GM18909 (cell line): Measurements from ENCODE around the gene PISD.

Source experiments
- ATAC-seq: cut with Tn5 transposase; IDR thresholded peaks from one replicate; pipeline ENCODE4 v1.9.1; 2021; ENCODE audit warnings: mild to moderate bottlenecking; ENCODE audit not compliant: unreplicated experiment, poor library complexity

PISD gene

DNA sequence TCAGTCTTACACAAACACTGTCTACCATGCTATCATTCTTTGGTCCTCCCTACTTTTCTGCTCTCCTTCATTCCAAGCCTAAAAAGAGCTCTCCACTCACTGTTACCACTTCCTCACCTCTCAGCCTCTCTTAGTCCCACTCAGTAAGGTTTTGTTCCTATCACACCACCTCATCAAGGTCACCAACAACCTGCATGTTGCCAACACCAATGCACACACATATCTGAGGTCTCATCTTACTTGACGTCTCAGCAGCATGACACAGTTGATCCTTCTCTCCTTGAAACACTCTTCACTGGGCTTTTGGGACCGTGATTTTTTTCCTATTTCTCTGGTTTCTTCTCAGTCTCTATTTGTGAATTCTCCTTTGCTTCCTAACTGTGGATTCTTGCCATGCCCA lies 8.1 kb downstream of the PISD start:
- no peak for ATAC-seq

DNA sequence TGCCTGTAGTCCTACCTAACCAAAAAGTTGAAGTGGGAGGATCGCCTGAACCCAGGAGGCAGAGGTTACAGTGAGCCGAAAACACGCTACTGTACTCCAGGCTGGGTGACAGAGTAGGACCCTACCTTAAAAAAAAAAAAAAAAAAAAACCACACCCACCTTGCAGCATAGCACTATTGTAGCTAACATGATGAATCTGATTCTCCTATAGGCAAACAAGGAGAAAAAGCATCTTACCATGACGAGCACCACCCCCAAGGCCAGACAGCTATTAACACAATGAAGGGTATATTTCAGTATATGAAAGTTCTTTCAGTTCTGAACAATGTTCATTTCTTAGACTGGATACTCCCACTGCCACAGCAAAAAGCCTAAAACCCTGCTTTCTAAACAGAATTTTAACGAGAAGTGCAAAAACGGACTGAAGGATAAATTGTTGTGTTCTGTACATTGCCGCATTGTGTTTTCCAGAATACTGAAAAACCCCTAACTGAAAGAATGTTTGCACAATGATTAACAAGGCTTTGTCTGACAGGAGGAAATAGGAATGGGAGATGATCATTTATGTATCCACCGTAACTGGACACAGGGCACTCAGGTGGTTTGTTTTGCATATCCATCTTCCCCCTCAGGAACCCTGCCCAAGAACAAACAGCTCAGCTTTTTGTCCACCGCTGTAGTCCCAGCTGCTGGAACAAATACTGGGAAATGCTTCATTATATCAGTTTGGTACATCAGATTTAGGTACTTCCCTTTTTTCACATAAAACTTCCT lies 8.9 kb downstream of the PISD start:
- no peak for ATAC-seq

DNA sequence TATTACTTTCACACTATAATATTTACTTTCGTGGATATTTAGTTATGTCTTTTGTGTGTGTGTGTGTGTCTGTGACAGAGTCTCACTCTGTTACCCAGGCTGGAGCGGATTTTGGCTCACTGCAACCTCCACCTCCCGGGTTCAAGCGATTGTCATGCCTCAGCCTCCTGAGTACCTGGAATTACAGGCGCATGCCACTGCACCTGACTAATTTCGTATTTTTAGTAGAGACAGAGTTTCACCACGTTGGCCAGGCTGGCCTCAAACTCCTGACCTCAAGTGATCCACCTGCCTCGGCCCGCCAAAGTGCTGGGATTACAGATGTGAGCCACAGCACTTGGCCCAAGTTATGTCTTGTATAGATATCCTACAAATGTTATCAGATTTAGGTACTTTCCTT lies 9.9 kb downstream of the PISD start:
- no peak for ATAC-seq

DNA sequence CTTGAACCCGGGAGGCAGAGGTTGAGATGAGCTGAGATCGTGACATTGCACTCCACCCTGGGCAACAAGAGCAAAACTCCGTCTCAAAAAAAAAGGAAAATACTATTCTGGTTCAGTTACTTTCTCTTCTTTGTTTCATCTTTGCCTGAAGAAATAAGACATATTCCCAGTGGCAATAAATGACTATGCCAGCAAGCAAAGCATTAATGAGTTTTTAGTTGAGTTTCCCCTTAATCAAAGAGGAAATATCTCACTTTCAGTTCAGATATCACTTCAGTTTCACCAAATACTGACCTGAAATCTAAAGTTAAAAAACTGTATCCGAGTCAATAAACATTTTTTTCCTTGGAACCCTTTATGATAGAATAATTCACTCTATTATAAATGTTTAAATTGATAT lies 10.4 kb downstream of the PISD start:
- ATAC-seq: no peak

GRCh38 chr22:31650391-31650790 lies 11.6 kb downstream of the PISD start:
- no peak for ATAC-seq

- ATAC-seq: no peak
Observed at GRCh38 chr22:31647523-31648320, 14.3 kb downstream of the PISD start.

DNA sequence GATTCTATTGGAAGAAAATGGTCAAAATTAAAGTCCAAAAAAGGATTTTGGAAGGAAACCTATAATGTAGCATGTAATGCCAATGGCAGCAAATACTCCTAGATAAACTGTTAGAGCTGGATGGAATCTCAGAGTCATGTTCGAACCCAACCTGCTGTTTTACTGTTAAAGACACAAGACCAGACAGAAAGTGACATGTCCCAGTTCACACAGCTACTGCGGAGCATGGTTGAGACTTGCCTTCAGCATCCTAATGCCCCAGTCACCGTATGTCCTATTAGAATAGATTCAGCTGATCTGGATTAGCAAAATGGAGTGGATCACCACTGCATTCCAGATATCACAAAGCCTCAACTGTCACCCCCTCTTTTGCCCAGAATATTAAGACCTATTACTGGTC lies 14.9 kb downstream of the PISD start:
- no peak for ATAC-seq

DNA sequence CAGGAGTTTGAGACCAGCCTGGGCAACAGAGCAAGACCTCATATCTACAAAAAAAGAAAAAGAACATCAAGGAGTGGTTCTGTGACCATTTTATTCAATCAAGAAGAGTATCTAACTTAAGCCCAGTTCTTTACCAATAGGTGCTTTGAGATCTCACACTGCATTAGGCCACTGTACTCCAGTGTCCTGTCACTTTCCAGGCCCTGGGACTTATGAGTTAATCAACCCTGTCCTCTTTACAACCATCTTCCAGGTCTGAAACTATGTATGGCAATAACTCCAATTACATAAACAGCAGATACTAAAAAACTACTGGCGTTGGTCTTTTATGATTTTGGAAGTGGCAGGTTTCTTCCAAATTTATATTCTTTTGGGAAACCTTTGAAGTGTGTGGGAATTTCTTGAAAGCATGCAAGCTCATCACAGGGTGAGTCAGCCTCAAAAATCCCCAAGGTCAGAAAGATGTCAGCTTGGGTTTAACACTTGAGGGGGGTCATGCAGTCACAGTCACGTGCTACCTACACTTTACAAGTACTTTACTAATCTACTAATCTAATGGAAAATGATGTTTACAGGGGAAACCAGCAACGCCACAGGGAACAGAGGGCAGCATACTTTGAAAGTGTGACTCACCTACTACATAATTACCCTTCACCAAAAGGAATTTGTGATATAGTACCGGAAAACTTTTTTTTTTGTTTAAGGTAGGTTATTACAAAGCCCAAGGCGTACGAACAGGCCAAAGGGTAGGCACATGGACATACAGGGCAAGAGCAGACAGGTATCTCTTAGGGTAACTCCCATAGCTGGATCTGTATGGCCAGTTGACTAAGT lies 15.6 kb downstream of the PISD start:
- no peak for ATAC-seq

- no peak for ATAC-seq
Observed at GRCh38 chr22:31639436-31640039, 22.5 kb downstream of the PISD start.

DNA sequence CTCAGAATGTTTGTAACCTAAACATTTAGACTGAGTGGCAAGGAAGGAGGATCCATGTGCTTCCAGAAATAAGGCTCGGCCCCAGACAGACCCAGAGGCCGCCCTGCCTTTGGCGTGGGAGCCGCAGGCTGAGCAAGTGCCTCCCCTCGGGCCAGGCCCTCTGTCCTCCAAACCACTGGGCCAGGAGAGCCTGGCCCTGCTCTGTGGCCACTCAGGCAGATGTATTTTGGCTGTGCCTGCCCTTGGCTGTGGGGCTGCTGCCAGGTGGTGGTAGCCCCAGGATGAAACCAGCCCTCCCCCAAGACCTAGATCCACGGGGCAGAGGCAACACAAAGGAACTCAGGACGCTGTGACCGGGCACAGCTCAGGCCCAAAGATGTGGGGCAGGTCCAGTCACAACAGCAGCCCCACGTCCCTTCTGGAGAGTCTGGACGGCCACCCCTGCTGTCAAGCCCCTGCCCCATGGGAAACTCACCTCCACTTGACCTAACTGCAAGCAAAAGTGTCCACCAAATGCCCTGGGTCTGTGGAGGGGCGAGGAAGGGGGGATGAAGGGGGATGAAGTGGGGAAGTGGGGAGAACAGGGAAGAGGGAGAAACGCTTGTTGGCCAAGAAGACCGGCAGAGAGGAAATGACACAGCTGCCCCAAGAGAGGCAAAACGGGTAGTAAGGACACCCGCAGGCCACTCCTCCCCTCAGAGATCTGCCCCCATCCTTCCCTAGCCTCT lies 24.0 kb downstream of the PISD start:
- peak; percentile 41 for ATAC-seq

- ATAC-seq: peak; percentile 64
Observed at GRCh38 chr22:31637447-31637890, 24.5 kb downstream of the PISD start.

DNA sequence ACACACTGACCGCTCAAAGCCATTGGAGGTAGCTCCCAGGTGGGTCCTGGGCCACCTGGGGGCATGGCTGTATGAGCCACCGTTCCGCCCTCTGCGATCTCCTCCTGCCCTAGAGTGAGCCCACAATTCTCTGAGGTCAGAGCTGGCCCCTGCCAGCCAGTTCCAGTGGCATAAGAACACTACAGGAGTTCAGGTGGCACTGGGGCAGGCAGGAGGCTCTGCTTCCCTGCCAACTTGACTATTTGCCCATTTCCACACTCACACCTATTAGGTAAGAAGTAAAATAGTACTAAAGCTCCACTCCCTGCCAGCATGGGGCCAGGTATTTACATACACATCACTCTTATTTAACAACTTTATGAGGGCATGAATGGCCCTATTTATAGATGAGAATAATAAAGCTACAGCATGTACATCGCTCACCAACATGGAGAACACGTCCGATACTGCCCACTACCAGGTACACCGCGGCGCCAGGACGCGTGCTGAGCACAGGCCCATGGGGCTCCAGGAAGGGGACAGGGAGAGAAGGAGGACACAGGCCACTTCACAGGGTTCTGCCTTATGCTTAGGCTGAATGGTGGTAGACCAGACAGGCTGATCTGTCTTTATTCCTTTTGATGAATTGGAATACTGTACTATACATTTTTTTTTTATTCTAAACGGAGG lies 26.2 kb downstream of the PISD start:
- no peak for ATAC-seq

GRCh38 chr22:31631436-31631835 lies 30.6 kb downstream of the PISD start:
- no peak for ATAC-seq

GRCh38 chr22:31630331-31631329 lies 31.4 kb downstream of the PISD start:
- peak; percentile 59 for ATAC-seq

- no peak for ATAC-seq
Observed at GRCh38 chr22:31629741-31630184, 32.3 kb downstream of the PISD start.

DNA sequence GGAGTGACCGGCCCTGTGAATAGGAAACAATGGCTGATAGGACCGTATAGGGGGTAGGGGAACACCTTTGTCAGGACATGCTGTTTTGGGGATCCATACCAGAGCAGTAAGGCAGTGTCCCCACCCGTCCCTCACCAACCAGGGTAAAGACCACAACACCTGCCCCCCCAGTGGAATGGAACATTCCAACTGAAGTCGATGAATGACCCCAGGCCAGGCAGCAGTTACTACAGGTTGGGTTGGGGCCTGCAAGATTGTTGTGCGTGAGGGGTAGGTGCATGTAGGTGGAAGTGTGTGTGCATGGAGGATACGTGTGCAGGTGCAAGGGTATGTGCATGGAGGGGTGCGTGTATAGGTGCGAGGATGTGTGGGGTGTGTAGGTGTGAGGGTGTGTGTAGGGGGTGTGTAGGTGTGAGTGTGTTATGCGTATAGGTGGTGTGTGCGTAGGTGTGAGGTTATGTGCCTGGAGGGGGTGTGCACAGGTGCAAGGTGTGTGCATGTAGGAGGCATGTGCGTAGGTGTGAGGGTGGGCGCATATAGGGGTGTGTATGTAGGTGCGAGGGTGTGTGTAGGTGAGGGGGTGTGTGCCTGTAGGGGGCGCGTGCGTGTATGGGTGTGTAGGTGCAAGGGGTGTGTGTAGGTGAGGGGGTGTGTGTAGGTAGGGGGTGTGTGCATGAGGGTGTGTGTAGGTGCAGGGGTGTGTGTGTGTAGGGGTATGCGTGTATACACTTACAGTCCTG lies 32.9 kb downstream of the PISD start:
- ATAC-seq: no peak

DNA sequence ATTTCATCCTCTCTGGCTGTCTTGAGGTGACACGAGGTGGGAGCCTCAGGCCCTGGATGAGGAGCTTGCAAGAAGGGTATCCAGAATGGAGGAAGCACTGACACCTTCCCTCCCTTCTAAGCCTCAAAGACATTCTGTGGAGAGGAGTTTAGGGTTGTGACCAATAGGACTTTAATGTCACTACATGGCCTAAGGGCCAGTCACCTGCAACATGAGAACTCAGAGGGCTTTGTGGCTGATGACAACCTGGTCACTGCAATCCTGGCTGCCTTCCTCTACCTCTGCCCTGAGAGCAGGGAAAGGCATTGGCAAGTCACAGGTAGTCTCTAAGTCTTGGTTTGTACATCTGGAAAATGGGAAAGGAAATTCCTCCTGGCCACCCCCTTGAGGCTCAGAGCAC lies 33.7 kb downstream of the PISD start:
- ATAC-seq: no peak
